ENCODE results near the gene AP1S1.

AP1S1 gene

DNA sequence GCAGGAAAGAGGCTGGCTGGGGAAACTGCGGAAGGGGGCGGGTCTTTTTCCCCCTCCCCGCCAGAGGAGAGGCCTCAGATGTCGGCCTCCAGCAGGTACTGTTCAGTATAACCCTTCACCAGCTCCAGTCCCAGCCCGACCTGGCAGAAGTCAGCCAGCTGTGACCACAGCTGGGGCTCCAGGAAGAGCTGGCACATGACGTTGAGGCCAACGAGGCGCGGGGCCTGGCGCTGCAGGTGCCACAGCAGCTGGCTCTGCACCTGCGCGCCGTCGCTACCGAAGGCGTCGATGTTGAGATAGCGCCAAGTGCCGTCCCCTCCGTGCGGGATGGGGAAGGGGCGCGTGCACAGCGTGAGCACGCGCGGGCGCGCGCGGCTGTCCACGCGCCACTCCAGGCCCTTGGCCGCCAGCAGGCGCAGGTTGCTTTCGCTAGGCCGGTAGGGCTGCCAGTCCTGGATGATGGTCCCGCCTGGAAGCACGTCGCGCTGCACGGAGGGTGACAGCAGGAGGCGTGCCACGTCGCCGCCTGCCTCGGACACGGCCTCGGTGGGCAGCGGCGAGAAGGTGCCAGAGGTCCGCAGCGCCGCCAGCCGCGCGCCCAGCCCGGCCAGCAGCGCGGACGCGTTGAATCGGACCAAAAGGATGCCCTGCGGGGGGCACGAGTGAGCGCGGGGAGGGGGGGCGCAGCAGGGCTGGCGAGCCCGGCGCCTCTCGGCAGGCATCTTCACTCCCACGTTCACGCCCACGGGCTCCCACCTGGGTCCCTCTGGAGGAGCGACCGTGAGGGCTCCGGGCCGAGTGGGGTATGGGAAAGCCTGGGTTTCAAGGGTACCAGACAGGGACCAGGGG, 18.0 kb downstream of the AP1S1 start:
- H3K9me3 ChIP-seq (replicated peaks; ENCODE audit: insufficient read depth, low read length) = no peaks in the 10 kb centered on the region
- peak overlapping the region; percentile 29 for H3K4me2 ChIP-seq (ENCODE audit: low read depth, low read length)
- no peaks in the 10 kb centered on the region for H3F3A ChIP-seq (ENCODE audit: insufficient read depth, low read length)
- TF ChIP-seq EZH2 (optimal IDR thresholded peaks at IDR 0.05; ENCODE audit: low read depth, low read length) (no peak), EZH2phosphoT487 (IDR thresholded peaks at IDR 0.05; ENCODE audit: low read length) (no peak), CTCF (IDR thresholded peaks at IDR 0.05; ENCODE audit: low read length) (no peak)
- H3K79me2 ChIP-seq (ENCODE audit: low read length) = no peaks in the 10 kb centered on the region
- no peak overlapping the region; the same call in 1 of the 2 replicates for H3K4me3 ChIP-seq (ENCODE audit: low read length)
- no peak overlapping the region for H3K9ac ChIP-seq (ENCODE audit: low read length)
- peak; percentile 41 for DNase-seq
- no peak overlapping the region for H3K27ac ChIP-seq (ENCODE audit: low read length)
- H3K9me2 ChIP-seq (replicated peaks; ENCODE audit: insufficient read depth, low read length) = no peaks in the 10 kb centered on the region
- H2AFZ ChIP-seq (ENCODE audit: low read length) = no peak overlapping the region
- H3K4me1 ChIP-seq (ENCODE audit: low read length) = 0 out of 2 replicates have a peak, but pooled peaks cover 3% of the 10 kb centered on the region
- no peaks in the 10 kb centered on the region for H4K20me1 ChIP-seq (ENCODE audit: insufficient read depth, low read length)
- H3K27me3 ChIP-seq (replicated peaks; ENCODE audit: insufficient read depth, low read length) = peaks cover 96% of the 10 kb centered on the region
- H3K36me3 ChIP-seq (replicated peaks; ENCODE audit: insufficient read depth, low read length) = no peaks in the 10 kb centered on the region

- no peak overlapping the region for H2AFZ ChIP-seq (ENCODE audit: low read length)
- no peak overlapping the region for H3K9ac ChIP-seq (ENCODE audit: low read length)
- H3K36me3 ChIP-seq (replicated peaks; ENCODE audit: insufficient read depth, low read length) = no peaks in the 10 kb centered on the region
- H3K9me2 ChIP-seq (replicated peaks; ENCODE audit: insufficient read depth, low read length) = no peaks in the 10 kb centered on the region
- DNase-seq = no peak
- TF ChIP-seq EZH2 (optimal IDR thresholded peaks at IDR 0.05; ENCODE audit: low read depth, low read length) = no peak
- no peak for TF ChIP-seq CTCF (IDR thresholded peaks at IDR 0.05; ENCODE audit: low read length)
- TF ChIP-seq EZH2phosphoT487 (IDR thresholded peaks at IDR 0.05; ENCODE audit: low read length) = no peak
- no peak overlapping the region for H3K27ac ChIP-seq (ENCODE audit: low read length)
- peaks cover 96% of the 10 kb centered on the region for H3K27me3 ChIP-seq (replicated peaks; ENCODE audit: insufficient read depth, low read length)
- 0 out of 2 replicates have a peak, but pooled peaks cover 3% of the 10 kb centered on the region for H3K4me1 ChIP-seq (ENCODE audit: low read length)
- H3K4me3 ChIP-seq (ENCODE audit: low read length) = no peak overlapping the region
- H3K4me2 ChIP-seq (ENCODE audit: low read depth, low read length) = no peak overlapping the region
- H3K79me2 ChIP-seq (ENCODE audit: low read length) = no peaks in the 10 kb centered on the region
- no peaks in the 10 kb centered on the region for H4K20me1 ChIP-seq (ENCODE audit: insufficient read depth, low read length)
- H3K9me3 ChIP-seq (replicated peaks; ENCODE audit: insufficient read depth, low read length) = no peaks in the 10 kb centered on the region
- H3F3A ChIP-seq (ENCODE audit: insufficient read depth, low read length) = no peaks in the 10 kb centered on the region
These were observed 18.8 kb downstream of the AP1S1 start for GRCh38 chr7:101172854-101173751.

GRCh38 chr7:101173752-101174244, 19.5 kb downstream of the AP1S1 start:
- no peak overlapping the region for H3K4me3 ChIP-seq (ENCODE audit: low read length)
- H3K9me2 ChIP-seq (replicated peaks; ENCODE audit: insufficient read depth, low read length) = no peaks in the 10 kb centered on the region
- H3K4me1 ChIP-seq (ENCODE audit: low read length) = 0 out of 2 replicates have a peak, but pooled peaks cover 3% of the 10 kb centered on the region
- H4K20me1 ChIP-seq (ENCODE audit: insufficient read depth, low read length) = no peaks in the 10 kb centered on the region
- H3F3A ChIP-seq (ENCODE audit: insufficient read depth, low read length) = no peaks in the 10 kb centered on the region
- no peak overlapping the region for H3K27ac ChIP-seq (ENCODE audit: low read length)
- no peaks in the 10 kb centered on the region for H3K36me3 ChIP-seq (replicated peaks; ENCODE audit: insufficient read depth, low read length)
- H3K4me2 ChIP-seq (ENCODE audit: low read depth, low read length) = no peak overlapping the region
- no peaks in the 10 kb centered on the region for H3K79me2 ChIP-seq (ENCODE audit: low read length)
- H2AFZ ChIP-seq (ENCODE audit: low read length) = no peak overlapping the region
- H3K9me3 ChIP-seq (replicated peaks; ENCODE audit: insufficient read depth, low read length) = no peaks in the 10 kb centered on the region
- peak; percentile 33 for DNase-seq
- H3K9ac ChIP-seq (ENCODE audit: low read length) = no peak overlapping the region
- peaks cover 96% of the 10 kb centered on the region for H3K27me3 ChIP-seq (replicated peaks; ENCODE audit: insufficient read depth, low read length)
- TF ChIP-seq EZH2 (optimal IDR thresholded peaks at IDR 0.05; ENCODE audit: low read depth, low read length) = no peak
- no peak for TF ChIP-seq EZH2phosphoT487 (IDR thresholded peaks at IDR 0.05; ENCODE audit: low read length)
- no peak for TF ChIP-seq CTCF (IDR thresholded peaks at IDR 0.05; ENCODE audit: low read length)
